NCI-H2227 treated with DMSO at 0.1 percent for 48 hours (cell line): ENCODE results near the gene ZC3H12D.
"Not testable (repeated sequence)": the region's sequence is repeated elsewhere in the genome, so short reads cannot be mapped to it uniquely, and the experiment has no call there.

Experiments used
- DNase-seq: peaks from one replicate; lab custom pipeline; 2025; lab: John Stamatoyannopoulos, UW

Gene ZC3H12D

GRCh38 chr6:149484733-149485700 lies at the start of gene ZC3H12D:
TSS of gene ZC3H12D (minus strand) at chr6:149485014. CDS start at chr6:149474543, 10,471 bp downstream.
- no peak for DNase-seq

DNA sequence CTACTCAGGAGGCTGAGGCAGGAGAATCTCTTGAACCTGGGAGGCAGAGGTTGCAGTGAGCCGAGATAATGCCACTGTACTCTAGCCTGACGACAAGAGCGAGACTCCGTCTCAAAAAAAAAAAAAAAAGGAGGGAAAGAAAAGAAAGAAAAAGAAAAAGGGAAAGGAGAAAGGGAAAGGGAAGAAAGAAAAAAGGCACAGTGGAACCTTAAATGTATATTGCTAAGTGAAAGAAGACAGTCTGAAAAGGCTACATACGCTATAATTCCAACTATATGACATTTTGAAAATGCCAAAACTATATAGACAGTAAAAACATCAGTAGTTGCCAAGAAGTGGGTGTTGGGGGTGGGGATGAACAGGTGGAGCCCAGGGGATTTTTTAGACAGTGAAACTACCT lies 44.8 kb upstream of the ZC3H12D start:
- no peak for DNase-seq

DNA sequence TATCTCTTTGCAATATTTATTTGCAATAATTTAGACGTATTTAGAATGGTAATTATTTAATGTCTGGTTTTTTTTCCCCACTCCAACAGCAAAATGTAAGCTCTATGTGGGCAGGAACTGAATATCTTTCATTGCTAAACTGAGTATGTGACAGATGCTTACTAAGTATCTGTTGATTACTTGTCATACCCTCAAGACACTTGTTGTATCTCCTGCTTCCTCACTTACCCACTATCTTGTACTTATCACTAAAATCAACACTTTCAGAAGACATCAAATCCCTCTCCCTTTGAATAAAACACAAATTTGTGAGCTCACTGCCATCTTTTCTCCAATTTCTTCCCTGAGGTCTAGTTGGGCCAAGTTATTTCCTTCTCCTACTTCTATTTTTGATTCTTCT lies 30.7 kb upstream of the ZC3H12D start:
- DNase-seq: no peak

- no peak for DNase-seq
These were observed 29.1 kb upstream of the ZC3H12D start for GRCh38 chr6:149513915-149514314.

- DNase-seq: no peak
These were observed 26.1 kb upstream of the ZC3H12D start for GRCh38 chr6:149510793-149511512.

DNA sequence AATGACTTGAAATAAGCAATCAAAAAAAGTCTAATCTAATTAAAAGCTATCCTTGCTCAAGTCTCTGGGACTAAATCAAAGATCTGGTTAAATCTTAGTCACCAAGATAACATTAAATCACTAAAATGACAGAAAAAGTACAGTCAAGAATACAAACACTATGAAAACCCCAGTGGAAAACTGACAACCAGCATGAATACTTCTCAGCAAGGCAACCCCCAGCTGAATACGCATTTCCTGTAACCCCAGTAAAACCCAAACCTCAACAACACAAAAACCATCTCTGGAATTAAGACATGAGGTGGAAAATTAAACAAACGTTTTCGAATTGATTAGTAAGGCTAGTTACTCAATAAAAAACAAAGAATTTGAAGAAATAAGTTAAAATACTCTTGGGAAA lies 23.7 kb upstream of the ZC3H12D start:
- no peak for DNase-seq

DNA sequence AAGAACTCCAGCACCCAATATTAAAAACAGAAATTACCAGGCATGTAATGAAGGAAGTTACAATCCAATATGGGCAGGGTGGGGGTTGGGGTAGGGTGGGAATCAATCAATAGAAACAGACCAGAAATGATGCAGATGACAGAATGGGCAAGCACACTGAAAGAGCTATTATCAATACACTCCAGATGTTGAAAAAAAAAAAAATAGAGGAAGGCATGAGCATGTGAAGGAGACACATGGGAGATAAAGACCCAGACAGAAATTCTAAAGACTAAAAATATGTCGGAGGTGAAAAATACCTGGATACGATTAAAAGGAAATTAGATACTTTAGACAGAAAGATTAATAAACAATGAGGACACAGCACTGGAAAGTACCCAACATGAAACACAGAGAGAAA lies 19.1 kb upstream of the ZC3H12D start:
- no peak for DNase-seq

GRCh38 chr6:149503276-149503675 lies 18.5 kb upstream of the ZC3H12D start:
- DNase-seq: no peak

- DNase-seq: no peak
These were observed 17.0 kb upstream of the ZC3H12D start for GRCh38 chr6:149501768-149502167.

DNA sequence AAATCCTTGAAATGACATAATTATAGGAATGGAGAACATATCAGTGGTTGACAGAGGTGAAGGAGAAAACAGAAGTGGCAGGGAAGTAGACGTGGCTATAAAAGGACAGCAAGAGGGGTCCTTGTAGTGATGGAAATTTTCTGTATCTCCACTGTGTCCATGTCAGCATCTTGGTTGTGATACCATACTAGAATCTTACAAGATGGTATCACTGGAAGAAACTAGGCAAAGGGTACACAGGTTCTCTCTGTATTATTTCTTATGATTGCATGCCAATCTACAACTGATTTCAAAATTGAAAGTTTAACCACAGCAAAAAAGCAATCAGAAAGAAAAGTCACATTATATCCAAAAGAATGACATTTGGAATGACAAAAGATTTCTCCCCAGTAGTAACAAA lies 16.4 kb upstream of the ZC3H12D start:
- DNase-seq: no peak

- no peak for DNase-seq
These were observed 15.3 kb upstream of the ZC3H12D start for GRCh38 chr6:149500096-149500495.

DNA sequence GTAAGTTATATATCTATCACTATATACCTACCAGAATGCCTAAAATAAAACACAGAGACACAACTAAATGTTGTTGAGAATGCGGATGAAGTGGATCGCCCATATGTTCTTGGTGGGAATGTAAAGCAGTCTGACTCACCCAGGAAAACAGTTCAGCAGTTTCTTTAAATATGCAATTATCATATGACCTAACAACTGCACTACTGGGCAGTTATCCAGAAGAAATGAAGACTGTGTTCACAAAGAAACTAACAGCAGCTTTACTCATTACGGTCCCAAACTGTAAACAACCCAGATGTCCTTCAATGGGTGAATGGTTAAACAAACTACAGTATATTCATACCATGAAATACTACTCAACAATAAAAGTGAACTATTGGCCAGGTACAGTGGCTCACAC lies 14.3 kb upstream of the ZC3H12D start:
- no peak for DNase-seq

GRCh38 chr6:149497365-149497764 lies 12.6 kb upstream of the ZC3H12D start:
- DNase-seq: no peak

- DNase-seq: not testable (repeated sequence)
These were observed 11.8 kb upstream of the ZC3H12D start for GRCh38 chr6:149496597-149496996.

DNA sequence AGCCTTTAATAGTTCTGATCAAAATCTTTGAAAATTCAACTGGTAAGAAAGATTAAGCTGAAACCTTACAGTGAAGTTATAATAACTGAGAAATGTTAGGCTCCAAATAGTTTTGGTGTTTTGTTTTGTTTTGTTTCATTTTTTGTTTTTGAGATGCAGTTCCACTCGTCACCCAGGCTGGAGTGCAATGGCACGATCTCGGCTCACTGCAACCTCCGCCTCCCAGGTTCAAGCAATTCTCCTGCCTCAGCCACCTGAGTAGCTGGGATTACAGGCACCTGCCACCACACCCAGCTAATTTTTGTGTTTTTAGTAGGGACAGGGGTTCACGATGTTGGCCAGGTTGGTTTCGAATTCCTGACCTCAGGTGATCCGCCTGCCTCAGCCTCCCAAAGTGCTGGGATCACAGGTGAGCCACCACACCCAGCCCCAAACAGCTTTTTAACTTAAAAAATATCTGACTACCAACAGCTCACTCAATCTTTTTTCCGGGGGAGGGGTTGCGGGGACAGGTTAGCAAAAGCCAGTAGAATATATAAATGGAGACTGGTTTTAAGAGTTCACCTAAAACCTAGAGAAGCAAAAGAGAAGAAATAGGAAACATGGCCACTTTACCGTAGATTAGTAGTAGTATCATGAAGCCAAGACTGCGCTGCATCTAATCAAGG lies 10.7 kb upstream of the ZC3H12D start:
- DNase-seq: not testable (repeated sequence)

GRCh38 chr6:149494810-149495209 lies 10.0 kb upstream of the ZC3H12D start:
- not testable (repeated sequence) for DNase-seq

DNA sequence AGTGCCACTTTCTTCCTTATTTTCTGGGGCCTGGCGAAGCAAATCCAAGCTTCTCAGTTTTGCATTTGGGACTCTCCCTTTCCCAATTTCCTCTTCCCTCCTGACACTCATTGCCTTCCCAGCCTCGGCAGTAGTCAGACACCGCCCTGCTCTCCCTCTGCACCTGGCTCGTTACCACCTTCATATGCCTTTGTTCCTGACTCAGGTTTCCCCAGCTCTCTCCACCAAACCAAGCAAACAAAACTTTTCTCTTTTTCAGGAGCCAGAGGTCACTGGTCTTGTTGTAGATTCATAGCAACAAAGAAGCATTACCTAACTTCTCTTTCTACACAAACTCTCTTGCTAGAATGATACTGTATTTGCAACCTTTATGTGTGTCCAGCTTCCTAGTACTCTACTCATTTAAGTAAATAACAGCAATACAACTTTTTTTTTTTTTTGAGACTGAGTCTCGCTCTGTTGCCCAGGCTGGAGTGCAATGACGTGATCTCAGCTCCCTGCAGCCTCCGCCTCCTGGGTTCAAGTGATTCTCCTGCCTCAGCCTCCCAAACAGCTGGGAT lies 9.0 kb upstream of the ZC3H12D start:
- DNase-seq: no peak

DNA sequence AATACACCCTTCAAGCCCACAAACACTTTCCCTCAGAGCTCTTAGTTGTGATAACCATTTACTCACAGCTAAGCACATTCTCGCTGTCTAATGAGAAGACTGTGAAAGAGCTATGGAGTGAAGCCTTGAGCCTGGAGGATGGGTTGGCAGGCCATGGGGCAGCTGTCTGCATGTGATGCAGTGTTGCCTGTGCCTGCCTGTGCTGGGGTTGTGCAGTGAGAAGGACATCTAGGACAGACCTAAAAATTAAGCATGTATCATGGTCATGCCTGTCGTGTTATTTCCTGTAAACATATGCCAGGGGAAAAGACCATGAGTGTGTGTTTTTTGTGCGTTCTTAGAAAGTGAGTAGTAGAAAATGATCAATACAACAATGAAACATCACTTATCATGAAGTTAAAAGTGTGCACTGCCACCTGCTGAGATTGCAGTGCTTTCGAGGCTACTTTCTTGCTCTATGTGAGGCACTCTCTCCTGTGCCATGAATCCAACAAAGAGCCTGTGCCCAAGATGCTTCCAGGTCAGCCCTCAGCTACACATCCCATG lies 8.1 kb upstream of the ZC3H12D start:
- no peak for DNase-seq

DNA sequence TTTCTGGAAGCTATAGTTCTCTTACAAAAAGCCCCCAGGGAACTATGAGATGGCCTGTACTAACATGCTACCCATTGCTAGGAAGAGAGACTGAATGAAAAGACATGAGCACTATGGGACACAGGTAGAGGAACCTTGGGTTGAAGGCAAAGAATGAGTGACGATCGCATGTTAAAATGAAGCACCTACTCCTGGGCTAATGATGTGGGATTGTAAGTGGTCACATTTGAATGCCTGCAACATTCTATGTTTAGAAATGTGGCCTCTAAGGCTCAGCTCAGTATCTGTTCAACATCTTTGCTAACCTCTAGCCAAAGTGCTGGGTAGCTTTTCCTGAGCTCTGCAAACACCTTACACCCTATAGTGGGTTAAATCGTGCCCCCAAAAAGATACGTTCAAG lies 5.2 kb upstream of the ZC3H12D start:
- DNase-seq: no peak

- DNase-seq: no peak
These were observed 4.0 kb upstream of the ZC3H12D start for GRCh38 chr6:149488815-149489214.

- no peak for DNase-seq
These were observed 2.5 kb upstream of the ZC3H12D start for GRCh38 chr6:149487316-149487715.
